Right atrium auricular region (tissue), 2 donors: ENCODE results near the gene DDA1. TPM values are rescaled to one million over a fixed set of nuclear protein-coding genes. Genes with fewer than 3 reads are reported as not detected.

Experiments used
- DNase-seq: peaks from one replicate; pipeline ENCODE4 v3.0.0-alpha.2; 2019; ENCODE audit warnings: low spot score
- H3K27ac ChIP-seq, 2 donors: fragments of 200-600 bp; sonication (generic); 1 replicate in 1 of 2; 2 replicates in 1 of 2; pipeline ENCODE4 v1.5.1; 2016 to 2019
- H3K27me3 ChIP-seq, 2 donors: fragments of 200-600 bp; sonication (generic); one replicate each; pipeline versions ENCODE4 v1.5.1 to v1.6.0; 2017 to 2019
- H3K36me3 ChIP-seq: fragments of 200-600 bp; sonication (generic); one replicate; pipeline ENCODE4 v1.5.1; 2016
- H3K4me1 ChIP-seq, 2 donors: fragments of 200-600 bp; sonication (generic); one replicate each; pipeline versions ENCODE4 v1.5.1 to v1.6.0; 2017 to 2019
- H3K4me3 ChIP-seq, 2 donors: fragments of 200-600 bp; sonication (generic); 1 replicate in 1 of 2; 2 replicates in 1 of 2; pipeline ENCODE4 v1.5.1; 2017 to 2019; ENCODE audit warnings: mild to moderate bottlenecking in 1 of 2, moderate library complexity in 1 of 2
- H3K9me3 ChIP-seq, 2 donors: fragments of 200-600 bp; sonication (generic); one replicate each; pipeline ENCODE4 v1.5.1; 2019
- CTCF ChIP-seq, 2 donors: fragments of 200-600 bp; sonication (generic); IDR thresholded peaks; one replicate each; pipeline ENCODE4 v1.5.1; 2019; ENCODE audit warnings: antibody characterized with exemption in 2 of 2
- total RNA-seq, 2 donors: library from RNA; depleted of rRNA; stranded (reverse); fragments of >200 nt; gene quantifications; one replicate each; pipeline ENCODE4 v1.1.0, GENCODE V29; 2016

The DDA1 gene
- total RNA-seq, 2 donors from 2014 or later = 22.2 to 40.1 TPM

GRCh38 chr19:17325133-17325532 is 15.8 kb downstream of the DDA1 start:
- H3K4me1 ChIP-seq = peaks cover 0 to 34% of the 10 kb centered on the region in 2 donors

GRCh38 chr19:17325881-17326594 is 16.7 kb downstream of the DDA1 start:
- no peak overlapping the region for H3K4me3 ChIP-seq
- H3K27ac ChIP-seq = no peak overlapping the region
- peak; percentile 82 for DNase-seq
- H3K36me3 ChIP-seq = peaks cover 10% of the 10 kb centered on the region
- H3K4me1 ChIP-seq = peaks cover 0 to 34% of the 10 kb centered on the region in 2 donors
- no peak for TF ChIP-seq CTCF (IDR thresholded peaks at IDR 0.05)
- no peaks in the 10 kb centered on the region for H3K27me3 ChIP-seq
- no peaks in the 10 kb centered on the region for H3K9me3 ChIP-seq

More at GRCh38 chr19:17325133-17325532, 15.8 kb downstream of the DDA1 start:
- H3K27me3 ChIP-seq = no peaks in the 10 kb centered on the region
- no peak for TF ChIP-seq CTCF (IDR thresholded peaks at IDR 0.05)
- H3K36me3 ChIP-seq = peaks cover 17% of the 10 kb centered on the region
- H3K27ac ChIP-seq = no peak overlapping the region
- H3K4me3 ChIP-seq = no peak overlapping the region
- H3K9me3 ChIP-seq = no peaks in the 10 kb centered on the region
- DNase-seq = no peak

GRCh38 chr19:17326595-17326966 is 17.2 kb downstream of the DDA1 start:
- DNase-seq = no peak
- Histone ChIP-seq H3K4me3 (no peak overlapping the region), H3K9me3 (no peaks in the 10 kb centered on the region), H3K4me1 (peaks cover 0 to 34% of the 10 kb centered on the region in 2 donors), H3K27ac (no peak overlapping the region), H3K27me3 (no peaks in the 10 kb centered on the region), H3K36me3 (peaks cover 6% of the 10 kb centered on the region)
- no peak for TF ChIP-seq CTCF (IDR thresholded peaks at IDR 0.05)

GRCh38 chr19:17327068-17327653 is 17.8 kb downstream of the DDA1 start:
- DNase-seq = no peak
- Histone ChIP-seq H3K4me1 (peaks cover 0 to 34% of the 10 kb centered on the region in 2 donors), H3K9me3 (no peaks in the 10 kb centered on the region), H3K27ac (no peak overlapping the region), H3K27me3 (no peaks in the 10 kb centered on the region), H3K36me3 (peaks cover under 1% of the 10 kb centered on the region), H3K4me3 (no peak overlapping the region)
- no peak for TF ChIP-seq CTCF (IDR thresholded peaks at IDR 0.05)

GRCh38 chr19:17327654-17328516 is 18.5 kb downstream of the DDA1 start:
- Histone ChIP-seq H3K4me1 (peaks cover 0 to 32% of the 10 kb centered on the region in 2 donors), H3K9me3 (no peaks in the 10 kb centered on the region), H3K4me3 (peak overlapping the region; percentile 24 to 35), H3K27me3 (no peaks in the 10 kb centered on the region), H3K27ac (no peak overlapping the region), H3K36me3 (no peaks in the 10 kb centered on the region)
- peak in 1 of 2 donors; percentile 9 for TF ChIP-seq CTCF (IDR thresholded peaks at IDR 0.05)
- DNase-seq = no peak
